Heart left ventricle (tissue), 13 donors: Measurements from ENCODE around the gene PDXK.

ENCODE experiments used
- CTCF ChIP-seq, 12 donors: fragments of 200-600 bp; sonication (generic) in 4 of 12; IDR thresholded peaks; one replicate each; pipeline versions ENCODE4 v1.5.0 to v1.8.0; 2018 to 2022; ENCODE audit warnings: antibody characterized with exemption in 12 of 12, mild to moderate bottlenecking in 5 of 12
- POLR2A ChIP-seq, 2 donors: fragments of 450-650 bp; IDR thresholded peaks; one replicate each; pipeline ENCODE4 v1.6.1; 2017; ENCODE audit warnings: antibody characterized with exemption in 2 of 2, mild to moderate bottlenecking in 2 of 2, moderate library complexity in 2 of 2
- donor health status: ischemic (EF 13 %, LVEDD 7.1; RV severe dilation, severe dysfunction).
- donor health status: DM: no; HTN: yes; CAD: no.
- donor health status: DM: no; HTN: no; CAD: no.
- donor health status: ischemic (EF 25% LVEDD 6.9; RV normal size, moderate dysfunction).
- donor health status: ischemic (EF 25% LVEDD 5.7; RV mildly dilated, moderate dysfunction).
- donor health status: ischemic (EF 35%, LVEDD 5.7; RV mildly dilated, moderate dysfunction).
- donor health status: nonischemic (EF 11% LVEDD 7.7; RV severe dilation, severe dysfunction).
- donor health status: DM: yes; HTN: yes; CAD: no.
- donor health status: PGD.
- donor health status: ischemic (EF 29% LVEDD 5.4; RV normal size, mild dysfunction).
- donor health status: nonischemic (EF 23%, LVEDD 6.1; RV moderate dilation, normal function).

GRCh38 chr21:43754948-43755781 lies 36.2 kb downstream of the PDXK start:
- TF ChIP-seq CTCF (IDR thresholded peaks at IDR 0.05): no peak
- TF ChIP-seq POLR2A (IDR thresholded peaks at IDR 0.05): no peak
